ENCODE data around the gene EPB41L4A.

DNA sequence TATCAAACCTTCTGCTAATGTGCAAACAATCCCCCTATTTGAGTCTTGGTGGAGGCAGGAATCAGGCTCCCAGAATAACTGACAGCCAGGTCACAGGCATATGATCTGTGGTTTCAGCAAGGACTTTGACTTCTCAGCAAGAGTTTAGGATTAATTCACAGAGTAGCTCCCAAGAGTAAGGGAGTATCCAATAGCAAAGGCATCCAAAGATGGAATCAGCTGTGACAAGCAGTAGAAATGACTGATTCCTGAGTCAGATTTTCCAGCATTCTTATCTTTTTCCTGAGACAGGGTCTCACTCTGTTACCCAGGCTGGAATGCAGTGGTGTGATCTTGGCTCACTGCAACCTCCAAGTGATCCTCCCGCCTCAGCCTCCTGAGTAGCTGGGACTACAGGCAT lies 108.3 kb downstream of the EPB41L4A start:
- TF ChIP-seq, protein P1, sequence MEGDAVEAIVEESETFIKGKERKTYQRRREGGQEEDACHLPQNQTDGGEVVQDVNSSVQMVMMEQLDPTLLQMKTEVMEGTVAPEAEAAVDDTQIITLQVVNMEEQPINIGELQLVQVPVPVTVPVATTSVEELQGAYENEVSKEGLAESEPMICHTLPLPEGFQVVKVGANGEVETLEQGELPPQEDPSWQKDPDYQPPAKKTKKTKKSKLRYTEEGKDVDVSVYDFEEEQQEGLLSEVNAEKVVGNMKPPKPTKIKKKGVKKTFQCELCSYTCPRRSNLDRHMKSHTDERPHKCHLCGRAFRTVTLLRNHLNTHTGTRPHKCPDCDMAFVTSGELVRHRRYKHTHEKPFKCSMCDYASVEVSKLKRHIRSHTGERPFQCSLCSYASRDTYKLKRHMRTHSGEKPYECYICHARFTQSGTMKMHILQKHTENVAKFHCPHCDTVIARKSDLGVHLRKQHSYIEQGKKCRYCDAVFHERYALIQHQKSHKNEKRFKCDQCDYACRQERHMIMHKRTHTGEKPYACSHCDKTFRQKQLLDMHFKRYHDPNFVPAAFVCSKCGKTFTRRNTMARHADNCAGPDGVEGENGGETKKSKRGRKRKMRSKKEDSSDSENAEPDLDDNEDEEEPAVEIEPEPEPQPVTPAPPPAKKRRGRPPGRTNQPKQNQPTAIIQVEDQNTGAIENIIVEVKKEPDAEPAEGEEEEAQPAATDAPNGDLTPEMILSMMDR (IDR thresholded peaks at IDR 0.05; ENCODE audit: poor library complexity), result no peak
- no peak for TF ChIP-seq EZH2 (IDR thresholded peaks at IDR 0.05; ENCODE audit: borderline replicate concordance)
